Neuronal stem cell (in vitro differentiated cells): ENCODE data around the gene LSMEM2.
A peak's percentile ranks its signal among the peaks of the same experiment; 100 is the strongest.

Experiments
- DNase-seq: peaks from one replicate; pipeline ENCODE4 v3.0.0-alpha.2; 2013; ENCODE audit warnings: low spot score
- H2AFZ ChIP-seq: one replicate; pipeline ENCODE4 v1.6.1; 2013; ENCODE audit warnings: mild to moderate bottlenecking, low read length, inconsistent platforms
- H2AK5ac ChIP-seq: 2 replicates; pipeline ENCODE4 v1.6.1; 2013; ENCODE audit warnings: low read depth, mild to moderate bottlenecking, inconsistent platforms, low read length, moderate library complexity, mixed read lengths
- H2BK120ac ChIP-seq: 2 replicates; pipeline ENCODE4 v1.6.1; 2013; ENCODE audit warnings: low read depth, mild to moderate bottlenecking, inconsistent platforms, low read length, moderate library complexity, mixed read lengths
- H2BK12ac ChIP-seq: one replicate; pipeline ENCODE4 v1.6.1; 2013; ENCODE audit warnings: low read length, inconsistent platforms
- H2BK15ac ChIP-seq: 2 replicates; pipeline ENCODE4 v1.6.1; 2013; ENCODE audit warnings: mild to moderate bottlenecking, low read length, inconsistent platforms, mixed read lengths
- H2BK5ac ChIP-seq: one replicate; pipeline ENCODE4 v1.6.1; 2013; ENCODE audit warnings: inconsistent platforms, mild to moderate bottlenecking, low read length, moderate library complexity
- H3K14ac ChIP-seq: one replicate; pipeline ENCODE4 v1.6.1; 2013; ENCODE audit warnings: low read length, inconsistent platforms
- H3K18ac ChIP-seq: 2 replicates; pipeline ENCODE4 v1.6.1; 2013; ENCODE audit warnings: low read length, inconsistent platforms
- H3K23ac ChIP-seq: 2 replicates; pipeline ENCODE4 v1.6.1; 2013; ENCODE audit warnings: low read depth, mild to moderate bottlenecking, mixed read lengths, low read length, inconsistent platforms; ENCODE audit not compliant: poor library complexity
- H3K27ac ChIP-seq: replicated peaks from 3 replicates; pipeline ENCODE4 v1.5.1; 2013; ENCODE audit warnings: low read length, inconsistent platforms
- H3K27me3 ChIP-seq, 3 experiments: 2 replicates each; pipeline ENCODE4 v1.6.1; 2013; ENCODE audit warnings: low read length in 3 of 3, mild to moderate bottlenecking in 2 of 3, inconsistent platforms in 1 of 3, low read depth in 1 of 3, mixed read lengths in 1 of 3, moderate library complexity in 1 of 3; ENCODE audit not compliant: control insufficient read depth in 3 of 3, insufficient read depth in 3 of 3
- H3K36me3 ChIP-seq, 2 donors: replicated peaks in 1 of 2; 2 replicates each; pipeline ENCODE4 v1.6.1; 2013; ENCODE audit warnings: low read length in 2 of 2; ENCODE audit not compliant: control insufficient read depth in 2 of 2, insufficient read depth in 2 of 2
- H3K4ac ChIP-seq: 2 replicates; pipeline ENCODE4 v1.6.1; 2013; ENCODE audit warnings: inconsistent platforms, mild to moderate bottlenecking, low read length, moderate library complexity
- H3K4me1 ChIP-seq, 2 donors: 1 replicate in 1 of 2; 2 replicates in 1 of 2; pipeline ENCODE4 v1.6.1; 2013; ENCODE audit warnings: low read length in 2 of 2, low read depth in 1 of 2; ENCODE audit not compliant: control insufficient read depth in 2 of 2, insufficient read depth in 1 of 2
- H3K4me2 ChIP-seq: one replicate; pipeline ENCODE4 v1.6.1; 2013; ENCODE audit warnings: mild to moderate bottlenecking, low read length, inconsistent platforms; ENCODE audit not compliant: insufficient read depth, poor library complexity, severe bottlenecking
- H3K4me3 ChIP-seq, 2 donors: 2 replicates each; pipeline ENCODE4 v1.5.1; 2013; ENCODE audit warnings: low read length in 2 of 2, mild to moderate bottlenecking in 2 of 2, inconsistent platforms in 1 of 2, moderate library complexity in 1 of 2
- H3K79me1 ChIP-seq: one replicate; pipeline ENCODE4 v1.6.1; 2013; ENCODE audit warnings: low read depth, mild to moderate bottlenecking, inconsistent platforms, low read length, moderate library complexity
- H3K9ac ChIP-seq: one replicate; pipeline ENCODE4 v1.6.1; 2013; ENCODE audit warnings: mild to moderate bottlenecking, low read depth, low read length, inconsistent platforms; ENCODE audit not compliant: poor library complexity
- H3K9me3 ChIP-seq, 2 donors: replicated peaks in 1 of 2; 2 replicates each; pipeline versions ENCODE3 to v1.6.1; 2013; ENCODE audit warnings: low read length in 2 of 2, mild to moderate bottlenecking in 2 of 2, inconsistent platforms in 1 of 2, low read depth in 1 of 2, mixed read lengths in 1 of 2, moderate library complexity in 1 of 2; ENCODE audit not compliant: control insufficient read depth in 2 of 2, insufficient read depth in 1 of 2
- H4K8ac ChIP-seq: one replicate; pipeline ENCODE4 v1.6.1; 2013; ENCODE audit warnings: low read depth, mild to moderate bottlenecking, inconsistent platforms, low read length, moderate library complexity
- H4K91ac ChIP-seq: one replicate; pipeline ENCODE4 v1.6.1; 2013; ENCODE audit warnings: low read length, low read depth, mild to moderate bottlenecking, inconsistent platforms; ENCODE audit not compliant: poor library complexity
- WGBS, 2 donors: extraction: QIAGEN DNeasy Blood & Tissue Kit; methylation state at CpG; one replicate each; pipeline ENCODE4 v1.1.7; 2013; ENCODE audit warnings: missing lambda C conversion rate in 2 of 2, mixed read lengths in 1 of 2; ENCODE audit not compliant: insufficient read length in 2 of 2, insufficient replicate concordance in 1 of 2; ENCODE audit errors: extremely low coverage in 2 of 2; 5-methylcytosine and 5-hydroxymethylcytosine counted together

LSMEM2 gene

DNA sequence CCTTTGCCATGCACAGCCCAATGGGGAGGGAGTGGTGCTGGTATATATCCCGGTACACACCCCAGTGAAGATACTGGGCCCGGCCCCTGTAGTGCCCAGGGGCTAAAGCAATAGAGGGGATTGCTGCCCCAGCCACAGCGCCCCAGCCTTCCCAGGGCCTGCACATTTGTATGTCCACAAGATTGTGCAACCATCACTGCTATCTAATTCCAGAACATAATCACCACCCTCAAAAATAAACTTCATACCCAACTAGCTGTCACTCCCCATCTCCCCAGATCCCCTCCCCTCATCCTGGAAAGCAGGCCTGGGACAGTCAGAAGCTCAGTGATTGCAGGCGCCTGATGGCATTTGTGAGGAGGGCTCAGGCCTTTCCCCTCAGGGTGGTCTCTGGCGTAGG is 29.4 kb upstream of the LSMEM2 start:
- H3K23ac ChIP-seq, result peak overlapping the region; percentile 82

DNA sequence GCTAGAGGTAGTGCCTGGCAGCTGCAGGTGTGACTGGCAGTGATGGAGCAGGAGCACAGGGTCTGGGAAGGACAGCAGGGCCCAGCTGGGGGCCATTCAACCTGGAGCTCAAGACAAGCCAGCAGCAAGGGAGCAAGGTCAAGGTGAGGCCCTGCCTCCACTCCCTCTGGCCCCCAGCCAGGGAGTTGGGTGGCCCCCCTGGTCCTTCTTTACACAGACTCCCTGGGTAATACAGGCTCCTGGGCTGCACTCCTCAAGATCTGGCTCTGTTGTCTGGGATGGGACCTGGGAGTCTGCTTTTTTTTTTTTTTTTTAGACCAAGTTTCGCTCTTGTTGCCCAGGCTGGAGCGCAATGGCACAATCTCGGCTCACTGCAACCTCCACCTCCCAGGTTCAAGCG is 28.4 kb upstream of the LSMEM2 start:
- DNase-seq, result no peak
- H2BK12ac ChIP-seq, result no peak overlapping the region
- H3K4me1 ChIP-seq, result peaks cover 19 to 20% of the 10 kb centered on the region in 2 donors
- H3K36me3 ChIP-seq, result peaks cover 62 to 75% of the 10 kb centered on the region in 2 donors
- no peak overlapping the region for H3K9ac ChIP-seq
- no peak overlapping the region for H4K91ac ChIP-seq
- H3K27me3 ChIP-seq, result no peaks in the 10 kb centered on the region
- H3K14ac ChIP-seq, result no peak overlapping the region
- H3K4me2 ChIP-seq, result no peak overlapping the region
- H2BK120ac ChIP-seq, result no peak overlapping the region
- no peak overlapping the region for H3K4me3 ChIP-seq
- no peak overlapping the region for H3K4ac ChIP-seq
- no peak overlapping the region for H2AK5ac ChIP-seq
- H4K8ac ChIP-seq, result no peak overlapping the region
- peaks cover 52% of the 10 kb centered on the region for H3K79me1 ChIP-seq
- no peak overlapping the region for H3K18ac ChIP-seq
- no peak overlapping the region for H2AFZ ChIP-seq
- H3K9me3 ChIP-seq, result no peaks in the 10 kb centered on the region
- H2BK5ac ChIP-seq, result no peak overlapping the region
- no CpG with 5 or more reads among the region's 4 CpGs for WGBS, 2 donors
- peak overlapping the region; percentile 29 for H3K23ac ChIP-seq
- no peak overlapping the region for H3K27ac ChIP-seq
- H2BK15ac ChIP-seq, result no peak overlapping the region

More for the DNA sequence above, 29.4 kb upstream of the LSMEM2 start:
- no CpG with 5 or more reads among the region's 5 CpGs for WGBS, 2 donors
- H4K8ac ChIP-seq, result no peak overlapping the region
- peak overlapping the region; percentile 73 for H3K9ac ChIP-seq
- H3K36me3 ChIP-seq, result peaks cover 53 to 68% of the 10 kb centered on the region in 2 donors
- no peak overlapping the region for H3K4me2 ChIP-seq
- no peaks in the 10 kb centered on the region for H3K27me3 ChIP-seq
- peak overlapping the region; percentile 17 for H4K91ac ChIP-seq
- no peak overlapping the region for H3K4me3 ChIP-seq
- H3K14ac ChIP-seq, result peak overlapping the region; percentile 6
- H2BK12ac ChIP-seq, result no peak overlapping the region
- H3K18ac ChIP-seq, result peak overlapping the region; percentile 27
- peak overlapping the region; percentile 66 for H2BK5ac ChIP-seq
- peaks cover 24 to 27% of the 10 kb centered on the region in 2 donors for H3K4me1 ChIP-seq
- H2AFZ ChIP-seq, result no peak overlapping the region
- H3K4ac ChIP-seq, result no peak overlapping the region
- H2BK120ac ChIP-seq, result peak overlapping the region; percentile 19
- no peak overlapping the region for H3K27ac ChIP-seq
- peaks cover 51% of the 10 kb centered on the region for H3K79me1 ChIP-seq
- peak overlapping the region; percentile 49 for H2AK5ac ChIP-seq
- no peak overlapping the region for H2BK15ac ChIP-seq
- no peaks in the 10 kb centered on the region for H3K9me3 ChIP-seq
- no peak for DNase-seq

DNA sequence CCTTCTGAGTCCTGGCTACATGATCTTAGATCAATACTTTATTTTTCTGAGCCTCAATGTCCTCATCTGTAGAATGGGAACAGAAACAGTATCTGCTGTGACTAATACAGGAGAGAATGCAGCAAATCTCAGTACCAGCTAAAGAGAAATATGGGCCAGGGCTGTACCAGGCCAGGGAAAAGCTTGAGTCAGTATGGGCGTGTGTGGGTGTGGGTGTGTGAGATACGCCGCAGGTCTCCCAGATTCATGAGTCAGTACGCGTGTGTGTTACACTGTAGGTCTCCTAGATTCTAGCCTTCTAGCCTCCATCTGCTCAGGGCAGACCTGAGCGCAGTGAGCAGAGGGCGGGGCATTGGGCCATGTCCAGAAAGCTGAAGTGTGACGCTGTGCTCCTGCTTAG is 27.7 kb upstream of the LSMEM2 start:
- peak overlapping the region; percentile 71 for H2BK5ac ChIP-seq
- H3K18ac ChIP-seq, result no peak overlapping the region
- no peak overlapping the region for H2BK120ac ChIP-seq
- peak overlapping the region; percentile 89 for H4K8ac ChIP-seq
- DNase-seq, result no peak
- peaks cover 53% of the 10 kb centered on the region for H3K79me1 ChIP-seq
- H2BK15ac ChIP-seq, result no peak overlapping the region
- H2BK12ac ChIP-seq, result no peak overlapping the region
- no peak overlapping the region for H3K23ac ChIP-seq
- peaks cover 65 to 78% of the 10 kb centered on the region in 2 donors for H3K36me3 ChIP-seq
- peak overlapping the region in 1 of 2 donors; percentile 13 for H3K4me3 ChIP-seq
- H3K27ac ChIP-seq, result no peak overlapping the region
- no peak overlapping the region for H3K14ac ChIP-seq
- WGBS, 2 donors, result no CpG with 5 or more reads among the region's 8 CpGs
- peak overlapping the region; percentile 27 for H2AK5ac ChIP-seq
- no peaks in the 10 kb centered on the region for H3K9me3 ChIP-seq
- peak overlapping the region; percentile 50 for H3K9ac ChIP-seq
- H4K91ac ChIP-seq, result no peak overlapping the region
- H3K4me1 ChIP-seq, result peaks cover 14 to 16% of the 10 kb centered on the region in 2 donors
- no peak overlapping the region for H3K4me2 ChIP-seq
- no peak overlapping the region for H3K4ac ChIP-seq
- H3K27me3 ChIP-seq, result no peaks in the 10 kb centered on the region
- no peak overlapping the region for H2AFZ ChIP-seq

- WGBS, 2 donors, result no CpG with 5 or more reads among the region's 8 CpGs
Measured at GRCh38 chr3:50254577-50255250, 24.2 kb upstream of the LSMEM2 start.

More at GRCh38 chr3:50254577-50255250, 24.2 kb upstream of the LSMEM2 start:
- no peak overlapping the region for H3K27ac ChIP-seq
- DNase-seq, result no peak
- no peak overlapping the region for H2AFZ ChIP-seq
- H3K27me3 ChIP-seq, result no peaks in the 10 kb centered on the region
- H3K23ac ChIP-seq, result no peak overlapping the region
- no peak overlapping the region for H2BK12ac ChIP-seq
- no peak overlapping the region for H2AK5ac ChIP-seq
- H3K4ac ChIP-seq, result no peak overlapping the region
- H4K8ac ChIP-seq, result no peak overlapping the region
- H4K91ac ChIP-seq, result no peak overlapping the region
- no peak overlapping the region for H3K14ac ChIP-seq
- no peak overlapping the region for H2BK15ac ChIP-seq
- no peak overlapping the region for H3K4me2 ChIP-seq
- peaks cover 72 to 94% of the 10 kb centered on the region in 2 donors for H3K36me3 ChIP-seq
- peaks cover 0 to 2% of the 10 kb centered on the region in 2 donors for H3K9me3 ChIP-seq
- H3K4me1 ChIP-seq, result peaks cover 19 to 27% of the 10 kb centered on the region in 2 donors
- no peak overlapping the region for H2BK120ac ChIP-seq
- H3K9ac ChIP-seq, result peak overlapping the region; percentile 44
- peaks cover 40% of the 10 kb centered on the region for H3K79me1 ChIP-seq
- H3K4me3 ChIP-seq, result no peak overlapping the region
- no peak overlapping the region for H3K18ac ChIP-seq
- no peak overlapping the region for H2BK5ac ChIP-seq
